ENCODE measurements around the gene COQ8B. TPM values are rescaled to one million over a fixed set of nuclear protein-coding genes. Genes with fewer than 3 reads are reported as not detected.
"Not testable (repeated sequence)": the region's sequence is repeated elsewhere in the genome, so short reads cannot be mapped to it uniquely, and the experiment has no call there.

Gene COQ8B
- total and polyA plus RNA-seq, 2 of the 4 experiments (the other 2 are of a cell fraction), result 14.9 to 23.2 TPM

DNA sequence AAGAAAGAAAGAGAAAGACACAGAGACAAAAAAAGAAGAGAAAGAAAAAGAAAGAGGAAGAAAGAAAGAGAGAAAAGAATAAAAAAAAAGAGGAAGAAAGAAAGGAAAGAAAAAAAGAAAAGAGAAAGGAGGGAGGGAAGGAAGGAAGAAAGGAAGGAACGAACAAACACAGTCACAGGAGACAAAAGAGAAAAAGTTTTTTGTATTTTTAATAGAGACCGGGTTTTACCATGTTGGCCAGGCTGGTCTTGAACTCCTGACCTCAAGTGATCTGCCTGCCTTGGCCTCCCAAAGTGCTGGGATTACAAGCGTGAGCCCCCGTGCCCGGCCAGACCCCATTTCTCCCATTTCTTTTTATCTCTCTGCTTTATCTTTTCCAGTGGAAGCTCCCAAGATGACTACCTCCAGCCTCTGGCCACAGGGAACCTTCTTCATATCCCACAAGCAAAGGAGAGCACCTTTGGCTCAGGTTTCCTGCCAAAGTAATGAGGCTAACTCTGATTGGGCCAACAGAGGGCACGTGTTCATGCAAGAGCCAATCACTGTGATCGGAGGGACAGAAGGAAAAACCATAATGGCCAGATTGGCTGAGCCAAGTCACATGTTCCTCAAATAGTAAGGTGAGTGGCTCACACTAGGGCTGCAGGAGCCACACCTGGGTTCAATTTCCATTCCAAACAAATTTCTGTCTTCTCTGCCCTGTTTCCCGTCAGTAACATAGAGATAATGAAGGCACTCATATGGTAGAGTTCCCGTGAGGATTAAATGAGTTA lies 66.6 kb downstream of the COQ8B start:
- H2BK20ac ChIP-seq (ENCODE audit: low read depth, low read length), result peak overlapping the region; percentile 94
- H3K56ac ChIP-seq (ENCODE audit: extremely low read depth, insufficient read depth, low read length); BruUV-seq (replicated peaks); H2BK5ac ChIP-seq (ENCODE audit: low read depth, low read length, poor library complexity, severe bottlenecking); H3K4me2 ChIP-seq (ENCODE audit: low read depth, low read length); H2AFZ ChIP-seq (replicated peaks; ENCODE audit: low read length, poor library complexity); H3K23ac ChIP-seq (ENCODE audit: low read depth, low read length); POLR2A ChIA-PET (ENCODE audit: unreplicated experiment); H4K20me1 ChIP-seq (ENCODE audit: insufficient read depth, low read length); H3K27me3 ChIP-seq (ENCODE audit: control insufficient read depth, insufficient read depth, low read length); dilution Hi-C loops (cut with HindIII; ENCODE audit: low sequenced_read_pairs, unreplicated experiment); H3K79me1 ChIP-seq (ENCODE audit: low read depth in 1 of 2, low read length in 2 of 2); DNase-seq; H3K9me1 ChIP-seq (ENCODE audit: insufficient read depth, low read length); H3K9me3 ChIP-seq (ENCODE audit: control insufficient read depth, insufficient read depth, low read length); ATAC-seq (ENCODE audit: low read depth); H3K4me3 ChIP-seq (ENCODE audit: insufficient read depth, low read depth, low read length); H3K27ac ChIP-seq (ENCODE audit: insufficient read depth, low read length); H4K5ac ChIP-seq (ENCODE audit: low read depth, low read length); H3K9ac ChIP-seq (ENCODE audit: low read depth, low read length); H3K36me3 ChIP-seq (ENCODE audit: control insufficient read depth, insufficient read depth, low read length): not testable (repeated sequence)
- peak overlapping the region; percentile 93 for H2BK120ac ChIP-seq (ENCODE audit: low read depth, low read length)
- H3K14ac ChIP-seq (replicated peaks; ENCODE audit: low read depth, low read length), result peak overlapping the region; percentile 17; the same call in 1 of the 2 replicates
- in situ Hi-C loops (cut with MboI; ENCODE audit: low sequenced_read_pairs), result loop anchor here (10.0 to 25.0 kb wide), 2 partner anchors 495 to 612 kb away; partner anchors contain the start of gene HNRNPUL1
- peak overlapping the region; percentile 93 for H3K4ac ChIP-seq (ENCODE audit: low read depth, low read length)
- H2AK5ac ChIP-seq (ENCODE audit: low read depth, low read length), result peak overlapping the region; percentile 85
- peak overlapping the region; percentile 9 for H2AK9ac ChIP-seq (replicated peaks; ENCODE audit: low read depth, low read length, poor library complexity)
- H2BK15ac ChIP-seq (ENCODE audit: low read depth, low read length), result peak overlapping the region; percentile 45; the same call in 2 of the 3 replicates
- peak overlapping the region; percentile 3; the same call in 1 of the 2 replicates for H3K18ac ChIP-seq (ENCODE audit: low read depth, low read length)
- intact Hi-C loops (cut with micrococcal nuclease), result loop anchor here (5.0 kb wide), 2 partner anchors 208 to 228 kb away; partner anchors contain the start of gene SERTAD3
- H4K91ac ChIP-seq (ENCODE audit: insufficient read depth, low read depth, low read length), result peak overlapping the region; percentile 65; the same call in 1 of the 2 replicates
- peak overlapping the region in 1 of 2 experiments; percentile 91; a peak in 1 of 4 replicates for H4K8ac ChIP-seq (ENCODE audit: low read depth in 2 of 2, low read length in 2 of 2)
- TF ChIP-seq, protein P1, sequence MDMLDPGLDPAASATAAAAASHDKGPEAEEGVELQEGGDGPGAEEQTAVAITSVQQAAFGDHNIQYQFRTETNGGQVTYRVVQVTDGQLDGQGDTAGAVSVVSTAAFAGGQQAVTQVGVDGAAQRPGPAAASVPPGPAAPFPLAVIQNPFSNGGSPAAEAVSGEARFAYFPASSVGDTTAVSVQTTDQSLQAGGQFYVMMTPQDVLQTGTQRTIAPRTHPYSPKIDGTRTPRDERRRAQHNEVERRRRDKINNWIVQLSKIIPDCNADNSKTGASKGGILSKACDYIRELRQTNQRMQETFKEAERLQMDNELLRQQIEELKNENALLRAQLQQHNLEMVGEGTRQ (IDR thresholded peaks at IDR 0.05; ENCODE audit: low read depth, low read length), result peak; percentile 69
- H3K4me1 ChIP-seq (ENCODE audit: control insufficient read depth, insufficient read depth, low read length), result peaks cover 12% of the 10 kb centered on the region
- CTCF ChIA-PET, result interaction anchor here (1.5 kb wide), 1 partner anchor 13 kb away, joined by 7 read pairs; no protein-coding TSS in a partner anchor
- WGBS, 2 experiments (ENCODE audit: extremely low coverage in 2 of 2, insufficient read length in 1 of 2), result 91% methylated on average over 6 of the region's 9 CpGs; no CpG with 5 or more reads in 1 of the 2 experiments

Data from IMR-90 (cell line).